Endothelial cell of umbilical vein (primary cell): ENCODE measurements around the gene APOO. TPM values are rescaled to one million over a fixed set of nuclear protein-coding genes. Genes with fewer than 3 reads are reported as not detected.

Source experiments
- BruUV-seq: library from RNA; stranded (reverse); fragments of 400-500 nt; replicated peaks from 2 replicates; lab custom pipeline; 2021; lab: Mats Ljungman, UMichigan
- CTCF ChIA-PET: fragments of 300-600, 350-600 bp; sonication (Branson Sonifier 250); formaldehyde crosslinking; loops from one replicate; lab custom pipeline; 2021; ENCODE audit warnings: antibody characterized with exemption, inconsistent platforms; lab: Charles Lee
- POLR2A ChIA-PET: fragments of 300-600, 350-600 bp; sonication (Branson Sonifier 250); formaldehyde crosslinking; loops from one replicate; lab custom pipeline; 2021; ENCODE audit warnings: antibody characterized with exemption, inconsistent platforms; lab: Charles Lee
- DNase-seq: peaks from one replicate; pipeline ENCODE4 v3.0.0-alpha.2; 2011; ENCODE audit warnings: low read depth, low spot score
- FAIRE-seq: peaks from 2 replicates; lab custom pipeline; 2011; peaks lifted over from hg19 to GRCh38; lab: Jason Lieb, UNC
- H2AFZ ChIP-seq: 2 replicates; pipeline ENCODE4 v1.6.0; 2012; ENCODE audit warnings: low read depth, low read length, control low read depth, inconsistent platforms
- H3K27ac ChIP-seq: 2 replicates; pipeline ENCODE4 v1.5.1; 2011; ENCODE audit warnings: low read depth, mild to moderate bottlenecking, control low read depth, low read length, moderate library complexity; ENCODE audit not compliant: insufficient read depth
- H3K27me3 ChIP-seq, 2 experiments: 2 replicates each; pipeline versions ENCODE4 v1.6.0 to v1.6.1; 2011; ENCODE audit warnings: low read length in 2 of 2, mixed read lengths in 1 of 2; ENCODE audit not compliant: control insufficient read depth in 2 of 2, insufficient read depth in 2 of 2
- H3K36me3 ChIP-seq, 2 experiments: 2 replicates in 1 of 2; 3 replicates in 1 of 2; pipeline ENCODE4 v1.5.1; 2011; ENCODE audit warnings: low read length in 2 of 2, mild to moderate bottlenecking in 1 of 2, moderate library complexity in 1 of 2; ENCODE audit not compliant: control insufficient read depth in 2 of 2, insufficient read depth in 2 of 2; ENCODE audit errors: extremely low read depth in 1 of 2
- H3K4me1 ChIP-seq: 3 replicates; pipeline ENCODE4 v1.5.1; 2011; ENCODE audit warnings: mild to moderate bottlenecking, low read length; ENCODE audit not compliant: control insufficient read depth, insufficient read depth; ENCODE audit errors: extremely low read depth
- H3K4me2 ChIP-seq: 2 replicates; pipeline ENCODE4 v1.6.1; 2011; ENCODE audit warnings: low read length, control low read depth, mixed read lengths; ENCODE audit not compliant: insufficient read depth
- H3K4me3 ChIP-seq, 3 experiments: fragments of 200-600 bp in 1 of 3; sonication (generic), shearing (Covaris generic) in 1 of 3; replicated peaks in 1 of 3; 2 replicates each; pipeline ENCODE4 v1.5.1; 2011 to 2016; ENCODE audit warnings: control low read depth in 3 of 3, low read length in 3 of 3, mild to moderate bottlenecking in 2 of 3, inconsistent platforms in 1 of 3, low read depth in 1 of 3, moderate library complexity in 1 of 3; ENCODE audit not compliant: insufficient read depth in 1 of 3
- H3K79me2 ChIP-seq: 2 replicates; pipeline ENCODE4 v1.6.0; 2012; ENCODE audit warnings: low read length, inconsistent platforms; ENCODE audit not compliant: control insufficient read depth, insufficient read depth
- H3K9ac ChIP-seq: replicated peaks from 2 replicates; pipeline ENCODE3; 2011; ENCODE audit warnings: low read length, control low read depth; ENCODE audit not compliant: insufficient read depth; ENCODE audit errors: extremely low read depth
- H3K9me1 ChIP-seq: replicated peaks from 3 replicates; pipeline ENCODE4 v1.6.0; 2011; ENCODE audit warnings: mild to moderate bottlenecking, low read length; ENCODE audit not compliant: control insufficient read depth, insufficient read depth; ENCODE audit errors: extremely low read depth
- H3K9me3 ChIP-seq: replicated peaks from 2 replicates; pipeline ENCODE4 v1.5.1; 2012; ENCODE audit warnings: low read length, inconsistent platforms; ENCODE audit not compliant: control insufficient read depth, insufficient read depth
- H4K20me1 ChIP-seq: replicated peaks from 2 replicates; pipeline ENCODE3; 2011; ENCODE audit warnings: mild to moderate bottlenecking, low read length; ENCODE audit not compliant: control insufficient read depth, insufficient read depth; ENCODE audit errors: extremely low read depth
- CTCF ChIP-seq, 2 donors: IDR thresholded peaks; 1 replicate in 1 of 2; 2 replicates in 1 of 2; pipeline ENCODE4 v1.5.1; 2011; ENCODE audit warnings: low read length in 2 of 2, mild to moderate bottlenecking in 2 of 2, moderate library complexity in 2 of 2, control low read depth in 1 of 2, inconsistent platforms in 1 of 2, low read depth in 1 of 2; ENCODE audit not compliant: insufficient read depth in 1 of 2; ENCODE audit errors: extremely low read depth in 1 of 2
- EZH2 ChIP-seq: IDR thresholded peaks from 2 replicates; pipeline ENCODE4 v1.6.1; 2012; ENCODE audit warnings: borderline replicate concordance, low read depth, mild to moderate bottlenecking, moderate library complexity, low read length, inconsistent platforms; ENCODE audit not compliant: severe bottlenecking
- FOS ChIP-seq: IDR thresholded peaks from 2 replicates; pipeline ENCODE4 v1.6.1; 2011; ENCODE audit warnings: mild to moderate bottlenecking, low read length, moderate library complexity, borderline replicate concordance; ENCODE audit not compliant: insufficient read depth
- GATA2 ChIP-seq: IDR thresholded peaks from 2 replicates; pipeline ENCODE4 v1.7.0; 2011; ENCODE audit warnings: low read depth, mild to moderate bottlenecking, moderate library complexity, mixed read lengths, low read length; ENCODE audit not compliant: insufficient read length, insufficient read depth
- JUN ChIP-seq: IDR thresholded peaks from 2 replicates; pipeline ENCODE4 v1.6.1; 2011; ENCODE audit warnings: borderline replicate concordance, low read depth; ENCODE audit not compliant: insufficient read length, insufficient read depth
- MAX ChIP-seq: IDR thresholded peaks from 2 replicates; pipeline ENCODE4 v1.6.1; 2011; ENCODE audit not compliant: insufficient read depth, insufficient read length
- MYC ChIP-seq: IDR thresholded peaks from one replicate; pipeline ENCODE4 v1.6.1; 2011; ENCODE audit warnings: mild to moderate bottlenecking, low read depth, low read length
- POLR2A ChIP-seq: IDR thresholded peaks from 2 replicates; pipeline ENCODE4 v1.6.1; 2012; ENCODE audit warnings: low read depth, mild to moderate bottlenecking, control low read depth, low read length
- POLR2AphosphoS5 ChIP-seq: IDR thresholded peaks from 2 replicates; pipeline ENCODE4 v1.6.1; 2012; ENCODE audit warnings: low read depth, mild to moderate bottlenecking, control low read depth, low read length, moderate library complexity; ENCODE audit not compliant: insufficient read depth
- dilution Hi-C: fragments of 300-500 bp; cut with MboI; formaldehyde crosslinking; loops from one replicate; pipeline ENCODE4 v1.15.0; 2019; ENCODE audit warnings: low sequenced_read_pairs; ENCODE audit not compliant: extremely low pct_ligation_motif_present
- intact Hi-C: fragments of 100-400 bp; cut with micrococcal nuclease; formaldehyde crosslinking; loops from one replicate; pipeline ENCODE4 v1.10.0; 2022
- polyA plus RNA-seq, 4 experiments: library from polyadenylated mRNA; depleted of rRNA in 3 of 4; stranded (reverse) in 3 of 4; unstranded in 1 of 4; fragments of >200 nt; gene quantifications; 2 replicates each; pipeline versions ENCODE4 v1.2.1 to v1.2.3, GENCODE V29; 2011 to 2012; ENCODE audit warnings: missing spikeins in 1 of 4
- total RNA-seq: library from RNA; stranded (reverse); gene quantifications from 2 replicates; pipeline ENCODE4 v1.2.3, GENCODE V29; 2021

The APOO gene
- total and polyA plus RNA-seq, 2 donors (not counting 3 experiments of a cell fraction or from before 2014, with no cell fraction given): 9.8 to 24.3 TPM

- H3K27ac ChIP-seq: no peak overlapping the region
- POLR2A ChIA-PET: interaction anchor here (0.5 kb wide), 1 partner anchor 21 kb away, joined by 3 read pairs; no protein-coding TSS in a partner anchor
- no peak for DNase-seq
- H3K36me3 ChIP-seq: no peaks in the 10 kb centered on the region
- no TSS peak for BruUV-seq
- H3K4me2 ChIP-seq: no peak overlapping the region
- no peaks in the 10 kb centered on the region for H3K79me2 ChIP-seq
- intact Hi-C loops (no loop called here), dilution Hi-C loops (no loop called here)
- FAIRE-seq: no peak
- CTCF ChIA-PET: interaction anchor here (1.5 kb wide), 1 partner anchor 79 kb away, joined by 6 read pairs; no protein-coding TSS in a partner anchor
- no peak for TF ChIP-seq FOS
- TF ChIP-seq CTCF (IDR thresholded peaks at IDR 0.05; ENCODE audit: extremely low read depth in 1 of 2, insufficient read depth in 1 of 2, low read depth in 1 of 2, low read length in 2 of 2): no peak
- TF ChIP-seq MAX: no peak
- TF ChIP-seq POLR2AphosphoS5: no peak
- TF ChIP-seq POLR2A: no peak
- no peak for TF ChIP-seq GATA2
- no peak for TF ChIP-seq MYC
- TF ChIP-seq EZH2: no peak
- TF ChIP-seq JUN: no peak
- no peaks in the 10 kb centered on the region for H3K9me1 ChIP-seq
- no peaks in the 10 kb centered on the region for H3K4me1 ChIP-seq
- no peak overlapping the region for H3K4me3 ChIP-seq
- H2AFZ ChIP-seq: no peak overlapping the region
- H3K9ac ChIP-seq: no peak overlapping the region
- no peaks in the 10 kb centered on the region for H4K20me1 ChIP-seq
- no peaks in the 10 kb centered on the region for H3K9me3 ChIP-seq
- no peaks in the 10 kb centered on the region for H3K27me3 ChIP-seq
Observed at GRCh38 chrX:23822841-23823240, 84.9 kb downstream of the APOO start.
